CMK (cell line): ENCODE data around the gene KRTAP10-2.

Experiments used
- DNase-seq: peaks from one replicate; pipeline ENCODE4 v3.0.0-alpha.2; 2010; ENCODE audit warnings: low read depth

The KRTAP10-2 gene

GRCh38 chr21:44539991-44540666 is 11.2 kb downstream of the KRTAP10-2 start, which contains the start of gene KRTAP10-1:
TSS of gene KRTAP10-1 (minus strand) at chr21:44540195. CDS start at chr21:44540150, 45 bp downstream.
- no peak for DNase-seq

DNA sequence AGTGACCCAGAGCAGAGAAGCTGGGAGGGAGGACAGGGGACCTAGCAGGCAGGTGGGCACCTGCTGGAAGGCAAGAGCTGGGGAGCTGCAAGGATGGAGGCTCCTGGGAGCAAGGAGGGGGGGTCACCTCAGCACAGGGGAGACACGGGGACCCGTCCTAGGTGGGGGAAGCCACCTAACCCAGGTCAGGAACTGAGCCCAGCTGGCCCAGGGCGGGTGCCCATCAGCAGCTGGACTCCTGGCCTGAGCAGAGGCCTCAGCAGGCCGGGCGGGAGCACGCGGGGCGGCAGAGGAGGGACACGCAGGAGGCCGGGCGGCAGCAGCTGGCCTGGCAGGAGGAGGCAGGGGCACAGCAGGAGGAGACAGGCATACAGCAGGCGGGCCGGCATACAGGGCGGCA is 12.3 kb downstream of the KRTAP10-2 start:
- no peak for DNase-seq

GRCh38 chr21:44537930-44538911 is 13.1 kb downstream of the KRTAP10-2 start:
- DNase-seq, result no peak

DNA sequence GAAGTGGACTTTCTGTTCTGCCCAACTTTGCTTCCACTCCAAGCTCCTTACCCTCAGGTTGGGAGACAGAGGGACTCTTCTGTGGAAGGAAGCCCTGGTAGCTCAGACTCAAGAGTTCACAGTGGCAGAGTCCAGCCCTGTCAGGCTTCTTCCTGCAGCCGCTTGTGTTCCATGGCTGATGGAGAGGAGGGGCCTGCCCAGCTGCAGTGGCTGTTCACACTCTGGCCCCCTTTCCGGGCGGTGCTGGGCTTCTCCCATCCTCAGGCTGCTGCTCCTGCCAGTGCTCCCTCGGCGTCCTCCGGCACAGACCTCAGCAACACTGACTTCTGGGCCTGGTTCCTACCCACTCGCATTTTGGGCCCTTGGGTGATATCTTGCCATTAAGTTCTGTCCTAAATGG is 15.3 kb downstream of the KRTAP10-2 start:
- no peak for DNase-seq

GRCh38 chr21:44534688-44535087 is 16.6 kb downstream of the KRTAP10-2 start:
- no peak for DNase-seq

DNA sequence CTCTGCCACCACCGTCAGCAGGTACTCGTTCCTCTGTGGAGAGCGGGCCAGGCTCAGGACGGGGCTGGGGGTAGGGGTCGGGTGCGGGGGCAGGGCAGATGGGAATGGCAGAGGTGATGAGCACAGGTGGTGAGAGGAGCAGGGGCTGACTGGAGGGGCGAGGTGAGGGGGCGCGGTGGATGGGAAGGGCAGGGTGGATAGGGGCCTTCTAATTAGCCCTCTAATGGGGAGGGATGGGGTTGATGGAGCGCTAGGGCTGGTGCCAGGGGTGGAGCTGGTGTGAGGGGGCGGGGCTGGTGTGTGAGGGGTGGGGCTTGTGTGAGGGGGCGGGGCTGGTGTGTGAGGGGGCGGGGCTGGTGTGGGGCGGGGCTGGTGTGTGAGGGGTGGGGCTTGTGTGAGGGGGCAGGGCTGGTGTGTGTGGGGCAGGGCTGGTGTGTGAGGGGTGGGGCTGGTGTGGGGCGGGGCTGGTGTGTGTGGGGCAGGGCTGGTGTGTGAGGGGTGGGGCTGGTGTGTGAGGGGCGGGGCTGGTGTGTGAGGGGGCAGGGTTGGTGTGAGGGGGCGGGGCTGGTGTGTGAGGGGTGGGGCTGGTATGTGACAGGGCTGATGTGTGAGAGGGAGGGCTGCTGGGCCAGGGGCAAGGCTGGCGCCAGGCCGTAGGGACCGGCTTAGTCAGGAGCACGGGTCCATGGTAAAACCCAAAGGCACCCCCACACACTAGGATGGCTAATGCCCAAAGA is 17.2 kb downstream of the KRTAP10-2 start:
- no peak for DNase-seq

GRCh38 chr21:44533121-44533890 is 18.0 kb downstream of the KRTAP10-2 start:
- DNase-seq, result no peak

DNA sequence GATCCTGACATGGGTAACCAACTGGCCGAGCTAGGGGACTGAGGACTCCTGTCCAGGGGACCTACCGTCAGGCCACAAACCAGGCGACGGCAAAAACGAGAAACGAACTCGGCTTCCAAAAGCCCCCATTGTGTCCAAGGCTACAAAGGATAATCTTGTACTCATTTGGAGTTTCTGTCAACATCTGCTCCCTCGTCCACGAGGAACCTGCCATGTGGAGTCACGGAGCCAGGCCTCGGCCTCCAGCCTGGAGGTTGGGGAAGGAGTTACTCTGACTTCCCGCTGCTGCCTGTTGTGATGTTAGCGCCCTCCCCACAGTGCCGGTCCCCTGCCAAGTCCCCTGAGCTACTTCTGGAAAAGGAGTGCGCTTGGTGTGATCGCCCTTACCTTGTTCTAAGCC is 18.6 kb downstream of the KRTAP10-2 start:
- DNase-seq, result no peak

DNA sequence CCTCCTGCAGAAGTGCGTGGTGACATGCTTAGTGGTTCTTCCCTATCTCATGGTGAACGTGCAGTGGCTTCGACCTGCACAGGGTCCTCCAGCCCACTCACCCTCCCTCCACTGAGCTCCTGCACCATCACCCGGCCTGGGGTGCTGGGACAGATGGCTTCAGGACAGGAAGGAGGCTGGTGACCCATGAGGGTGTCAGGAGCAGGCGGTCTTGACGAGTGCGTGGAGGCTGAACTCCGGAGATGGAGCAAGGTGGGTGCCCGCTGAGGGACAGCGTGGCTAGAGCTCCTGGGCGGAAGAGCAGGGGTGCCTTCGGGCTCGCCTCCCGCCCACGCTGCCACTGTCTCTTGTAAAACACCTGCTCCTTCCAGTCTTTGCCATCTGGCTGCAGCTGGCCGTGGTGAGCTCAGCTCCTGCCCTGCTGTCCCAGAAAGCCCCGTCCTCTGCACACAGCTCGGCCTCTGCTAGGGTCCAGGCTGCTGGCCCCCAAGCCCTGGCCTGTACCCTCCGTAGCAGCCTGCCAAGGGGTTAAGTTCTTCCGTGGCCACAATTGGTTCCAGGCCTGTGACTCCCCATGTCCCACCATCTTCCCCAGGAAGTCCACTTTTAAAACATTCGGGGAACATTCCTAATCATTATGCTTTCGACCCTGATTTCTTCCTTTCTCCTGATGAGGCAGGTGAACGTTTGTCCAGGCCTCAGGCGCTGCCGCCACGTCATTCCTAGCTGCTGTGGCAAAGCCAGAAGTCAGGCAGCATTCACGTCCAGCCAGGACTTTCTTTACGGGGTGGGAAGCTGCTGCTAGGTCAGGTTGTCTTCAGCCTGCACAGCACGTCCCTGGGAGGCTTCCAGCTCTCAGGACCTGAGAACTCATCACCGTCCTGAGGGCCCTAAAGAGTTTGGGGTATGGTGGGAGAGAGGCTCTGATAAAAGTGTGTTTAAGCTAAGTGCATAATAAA is 19.4 kb downstream of the KRTAP10-2 start:
- no peak for DNase-seq

- DNase-seq, result no peak
Observed at GRCh38 chr21:44530903-44531605, 20.3 kb downstream of the KRTAP10-2 start.

DNA sequence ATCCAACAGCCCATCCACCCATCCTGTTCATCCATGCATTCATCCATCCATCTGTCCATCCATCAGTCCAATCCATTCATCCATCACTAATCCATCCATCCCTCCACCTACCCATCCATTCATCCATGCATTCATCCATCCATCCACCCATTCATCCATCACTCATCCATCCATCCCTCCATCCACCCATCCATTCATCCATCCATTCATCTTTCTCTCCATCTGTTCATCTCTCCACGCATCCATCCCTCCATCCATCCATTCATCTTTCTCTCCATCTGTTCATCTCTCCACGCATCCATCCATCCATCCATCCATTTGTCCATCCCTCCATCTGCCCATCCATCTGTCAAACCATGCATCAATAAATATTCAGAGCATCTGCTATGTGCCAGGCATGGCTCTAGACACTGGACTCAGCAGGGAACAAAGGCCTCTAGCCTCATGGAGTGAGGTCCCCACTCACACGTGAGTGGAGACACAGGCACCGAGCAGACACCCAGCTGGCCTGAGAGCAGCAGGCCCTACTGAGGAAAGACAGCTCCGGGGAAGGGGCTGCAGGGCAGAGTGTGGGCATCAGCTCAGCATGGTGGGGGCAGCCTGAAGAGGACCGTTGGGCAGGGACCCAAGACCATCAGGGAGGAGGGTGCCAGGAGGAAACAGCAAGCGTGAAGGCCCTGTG is 20.9 kb downstream of the KRTAP10-2 start:
- no peak for DNase-seq

- no peak for DNase-seq
Observed at GRCh38 chr21:44529503-44530125, 21.7 kb downstream of the KRTAP10-2 start.

- DNase-seq, result no peak
Observed at GRCh38 chr21:44529011-44529421, 22.3 kb downstream of the KRTAP10-2 start.

DNA sequence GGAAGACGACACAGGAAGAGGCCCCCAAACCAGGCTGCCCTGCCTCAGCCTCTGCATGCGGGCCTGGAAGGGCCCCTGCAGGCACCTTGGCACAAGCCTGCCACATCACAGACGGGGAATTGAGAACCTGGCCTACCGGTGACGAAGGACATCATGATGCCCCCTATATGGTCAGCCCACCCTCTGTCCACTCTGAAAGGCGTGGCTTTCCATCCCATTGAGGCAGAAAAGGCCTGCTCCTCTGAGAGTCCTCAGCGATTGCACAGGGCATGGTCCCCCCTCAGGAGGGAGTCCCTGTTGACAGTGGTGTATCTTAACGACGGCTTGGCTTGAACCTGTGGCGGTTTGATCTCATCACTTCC is 22.7 kb downstream of the KRTAP10-2 start:
- no peak for DNase-seq

- DNase-seq, result no peak
Observed at GRCh38 chr21:44527983-44528633, 23.2 kb downstream of the KRTAP10-2 start.

DNA sequence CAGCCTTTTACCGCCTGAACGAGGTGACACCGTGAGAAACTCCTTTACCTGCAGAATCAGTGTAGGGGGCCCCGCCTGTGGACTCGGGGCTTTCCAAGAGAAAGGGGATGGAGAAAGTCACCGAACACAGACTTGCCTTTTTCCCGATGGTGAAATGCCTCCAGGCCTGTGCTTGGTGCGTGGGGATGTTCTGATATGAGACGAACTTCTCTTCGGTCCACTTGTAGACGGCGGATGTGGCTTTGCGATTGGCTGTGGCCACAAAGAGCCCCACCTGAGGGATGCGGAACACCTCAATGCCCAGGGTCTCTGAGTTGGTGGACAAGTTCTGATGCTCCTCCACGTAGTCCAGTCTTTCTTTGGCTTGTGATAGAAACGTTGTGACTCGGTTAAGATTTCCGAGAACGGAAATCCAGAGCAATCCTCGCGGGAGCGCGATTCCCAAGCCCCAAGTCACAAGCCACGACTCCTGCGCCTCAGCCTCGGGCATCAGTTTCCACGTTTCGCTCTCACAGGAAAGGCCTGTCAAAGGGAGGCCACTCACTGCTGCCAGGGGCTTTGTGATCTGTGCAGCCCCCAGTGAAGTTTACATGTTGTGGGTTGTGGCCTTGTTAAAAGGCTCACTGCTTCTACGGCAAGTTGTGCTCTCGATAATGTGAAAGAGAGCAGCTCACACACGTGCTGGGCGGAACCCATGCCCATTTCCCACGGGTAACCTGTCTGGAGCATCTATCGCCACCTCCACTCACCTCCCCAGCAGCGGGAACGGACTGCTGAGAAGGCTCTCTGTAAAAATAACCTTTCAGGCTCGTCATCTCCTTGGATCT is 23.9 kb downstream of the KRTAP10-2 start:
- no peak for DNase-seq
